ENCODE results near the gene ELANE. TPM values are rescaled to one million over a fixed set of nuclear protein-coding genes. Genes with fewer than 3 reads are reported as not detected.
A peak's percentile ranks its signal among the peaks of the same experiment; 100 is the strongest.

The ELANE gene
- total RNA-seq = not detected

DNA sequence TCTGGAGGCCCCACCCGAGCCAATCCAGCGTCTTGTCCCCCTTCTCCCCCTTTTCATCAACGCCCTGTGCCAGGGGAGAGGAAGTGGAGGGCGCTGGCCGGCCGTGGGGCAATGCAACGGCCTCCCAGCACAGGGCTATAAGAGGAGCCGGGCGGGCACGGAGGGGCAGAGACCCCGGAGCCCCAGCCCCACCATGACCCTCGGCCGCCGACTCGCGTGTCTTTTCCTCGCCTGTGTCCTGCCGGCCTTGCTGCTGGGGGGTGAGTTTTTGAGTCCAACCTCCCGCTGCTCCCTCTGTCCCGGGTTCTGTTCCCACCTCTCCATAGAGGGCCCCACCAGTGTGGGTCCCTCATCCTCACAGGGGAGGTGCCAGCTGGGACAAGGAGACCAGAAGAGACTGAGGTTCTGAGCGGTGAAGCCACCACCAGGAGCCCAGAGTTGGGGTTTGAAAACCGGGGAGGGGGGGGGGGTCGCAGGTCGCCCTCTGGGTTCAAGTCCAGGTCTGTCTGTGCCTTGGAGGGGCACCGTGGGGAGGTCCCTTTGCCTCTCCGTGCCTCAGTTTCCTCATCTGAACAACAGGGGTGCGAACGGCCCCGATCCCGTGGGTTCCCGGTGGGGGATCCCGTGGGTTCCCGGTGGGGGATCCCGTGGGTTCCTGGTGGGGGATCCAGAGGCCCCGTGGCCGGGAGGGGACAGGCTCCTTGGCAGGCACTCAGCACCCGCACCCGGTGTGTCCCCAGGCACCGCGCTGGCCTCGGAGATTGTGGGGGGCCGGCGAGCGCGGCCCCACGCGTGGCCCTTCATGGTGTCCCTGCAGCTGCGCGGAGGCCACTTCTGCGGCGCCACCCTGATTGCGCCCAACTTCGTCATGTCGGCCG, at the start of gene ELANE:
Gene ELANE (plus strand): TSS at position 168 of the 878 bp plus-strand sequence. CDS start 26 bp downstream, at position 194.
- ATAC-seq (no peak), DNase-seq (ENCODE audit: low spot score) (no peak)
- Mint-ChIP-seq H3K27ac (no peak within 1 kb of the TSS), H3K4me1 (ENCODE audit: low read depth in 2 of 2) (peaks cover 0 to under 1% of the 10 kb centered on the region in 2 donors), H3K4me3 (no peak within 1 kb of the TSS), H3K9me3 (no peaks in the 10 kb centered on the region), H3K27me3 (peaks cover 3 to 4% of the 10 kb centered on the region in 2 donors), H3K36me3 (no peaks in the 10 kb centered on the region)

DNA sequence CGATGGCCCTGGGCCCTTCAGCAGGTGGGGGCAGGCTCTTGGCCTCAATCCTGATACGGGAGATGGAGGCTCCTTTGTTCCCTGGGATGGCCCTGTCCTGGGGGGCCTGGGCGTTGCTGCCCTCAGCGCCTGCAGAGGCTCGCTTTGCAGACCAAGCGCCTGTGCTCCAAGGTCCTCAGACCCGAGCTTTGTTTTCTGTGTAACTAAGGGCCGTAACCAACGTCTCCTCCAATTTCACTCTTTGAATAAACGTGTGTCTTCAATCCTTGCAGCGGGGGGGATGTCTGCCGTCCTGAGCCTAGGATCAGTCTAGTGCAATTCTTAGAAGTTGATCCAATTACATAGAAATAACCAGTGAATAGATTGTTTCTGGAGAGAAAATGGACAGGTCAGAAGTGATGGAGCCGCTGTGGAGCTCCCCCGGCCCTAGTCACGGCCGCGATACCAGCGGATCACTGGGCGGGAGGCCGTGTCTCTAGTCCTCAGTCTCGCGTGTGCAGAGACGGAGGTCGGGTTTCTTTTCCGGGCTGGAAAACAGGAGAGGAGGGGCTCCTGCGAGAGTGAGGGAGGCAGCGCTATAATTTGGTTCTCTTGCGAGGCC, 49.5 kb upstream of the ELANE start:
- Mint-ChIP-seq H3K4me3 (peak overlapping the region; percentile 54), H3K27ac (no peak overlapping the region), H3K36me3 (peaks cover 19% of the 10 kb centered on the region), H3K9me3 (no peaks in the 10 kb centered on the region), H3K4me1 (ENCODE audit: low read depth in 2 of 2) (peaks cover 24 to 44% of the 10 kb centered on the region in 2 donors), H3K27me3 (no peaks in the 10 kb centered on the region)
- ATAC-seq = no peak
- no peak for DNase-seq (ENCODE audit: low spot score)

DNA sequence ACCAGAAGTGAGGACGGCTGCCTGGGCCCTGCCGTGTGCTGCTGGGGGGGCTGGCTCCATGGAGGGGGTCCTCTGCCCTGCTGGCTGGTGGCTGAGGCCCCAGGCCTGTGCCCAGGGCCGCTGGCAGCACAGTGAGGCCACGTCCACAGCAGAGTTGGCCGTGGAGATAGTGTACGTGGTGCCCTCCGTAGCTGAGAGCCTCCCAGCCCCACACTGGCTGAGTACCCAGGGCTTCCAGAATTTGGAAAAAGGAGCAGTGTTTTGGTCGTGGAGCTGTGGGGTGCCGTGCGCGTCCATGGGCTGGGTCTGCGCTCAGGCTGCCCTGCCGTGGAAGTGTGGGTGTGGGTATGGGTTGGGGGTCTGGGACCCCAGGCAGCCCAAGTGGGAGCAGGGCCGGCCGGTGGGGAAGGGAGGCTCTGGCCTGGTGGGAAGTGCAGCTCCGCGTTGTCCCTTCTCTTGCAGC, 49.0 kb upstream of the ELANE start:
- Mint-ChIP-seq H3K4me1 (ENCODE audit: low read depth in 2 of 2) (peaks cover 28 to 48% of the 10 kb centered on the region in 2 donors), H3K27me3 (no peaks in the 10 kb centered on the region), H3K4me3 (no peak overlapping the region), H3K36me3 (peaks cover 23% of the 10 kb centered on the region), H3K27ac (no peak overlapping the region), H3K9me3 (no peaks in the 10 kb centered on the region)
- ATAC-seq (no peak), DNase-seq (ENCODE audit: low spot score) (no peak)

DNA sequence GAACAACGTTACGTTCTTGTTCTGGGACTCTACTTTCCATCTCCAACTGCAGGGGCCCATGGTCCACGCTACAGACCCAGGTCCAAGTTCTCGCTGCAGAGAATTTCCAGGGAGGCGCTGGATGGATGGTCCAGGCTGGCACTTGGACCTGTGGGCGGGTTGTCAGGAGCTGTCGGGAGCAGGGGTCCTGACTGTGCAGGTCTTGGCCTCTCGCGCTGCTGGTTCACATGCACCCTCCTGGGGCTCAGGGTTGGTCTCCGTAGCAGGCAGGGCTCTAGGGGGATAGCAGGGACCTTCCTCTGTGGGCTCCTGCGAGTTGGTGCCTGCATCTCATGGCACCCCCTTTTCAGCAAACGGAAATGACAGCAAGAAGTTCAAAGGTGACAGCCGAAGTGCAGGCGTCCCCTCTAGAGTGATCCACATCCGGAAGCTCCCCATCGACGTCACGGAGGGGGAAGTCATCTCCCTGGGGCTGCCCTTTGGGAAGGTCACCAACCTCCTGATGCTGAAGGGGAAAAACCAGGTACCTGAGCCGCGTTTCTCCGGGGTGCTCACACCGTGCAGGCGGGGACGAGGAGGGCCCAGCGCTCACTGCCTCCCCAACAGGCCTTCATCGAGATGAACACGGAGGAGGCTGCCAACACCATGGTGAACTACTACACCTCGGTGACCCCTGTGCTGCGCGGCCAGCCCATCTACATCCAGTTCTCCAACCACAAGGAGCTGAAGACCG, 48.3 kb upstream of the ELANE start:
- Mint-ChIP-seq H3K36me3 (peaks cover 23% of the 10 kb centered on the region), H3K4me3 (peak overlapping the region; percentile 22), H3K4me1 (ENCODE audit: low read depth in 2 of 2) (peaks cover 27 to 45% of the 10 kb centered on the region in 2 donors), H3K27me3 (no peaks in the 10 kb centered on the region), H3K27ac (no peak overlapping the region), H3K9me3 (no peaks in the 10 kb centered on the region)
- DNase-seq (ENCODE audit: low spot score) = no peak
- no peak for ATAC-seq

DNA sequence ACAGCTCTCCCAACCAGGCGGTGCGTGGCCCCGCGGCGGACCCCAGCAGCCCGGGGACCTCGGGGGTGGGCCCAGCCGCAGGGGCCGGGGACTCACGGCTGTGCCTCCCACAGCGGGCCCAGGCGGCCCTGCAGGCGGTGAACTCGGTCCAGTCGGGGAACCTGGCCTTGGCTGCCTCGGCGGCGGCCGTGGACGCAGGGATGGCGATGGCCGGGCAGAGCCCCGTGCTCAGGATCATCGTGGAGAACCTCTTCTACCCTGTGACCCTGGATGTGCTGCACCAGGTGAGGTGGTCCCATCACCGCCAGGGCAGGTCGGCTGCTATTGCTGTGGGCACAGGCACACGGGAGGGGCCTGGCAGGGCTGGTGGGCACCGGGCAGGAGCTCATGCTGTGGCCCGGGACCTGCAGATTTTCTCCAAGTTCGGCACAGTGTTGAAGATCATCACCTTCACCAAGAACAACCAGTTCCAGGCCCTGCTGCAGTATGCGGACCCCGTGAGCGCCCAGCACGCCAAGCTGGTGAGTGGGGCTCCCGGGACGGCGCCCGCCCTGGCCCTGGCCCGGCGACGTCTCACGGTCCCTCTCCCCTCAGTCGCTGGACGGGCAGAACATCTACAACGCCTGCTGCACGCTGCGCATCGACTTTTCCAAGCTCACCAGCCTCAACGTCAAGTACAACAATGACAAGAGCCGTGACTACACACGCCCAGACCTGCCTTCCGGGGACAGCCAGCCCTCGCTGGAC, 47.5 kb upstream of the ELANE start:
- no peak for DNase-seq (ENCODE audit: low spot score)
- Mint-ChIP-seq H3K4me3 (no peak overlapping the region), H3K4me1 (ENCODE audit: low read depth in 2 of 2) (peaks cover 20 to 38% of the 10 kb centered on the region in 2 donors)

DNA sequence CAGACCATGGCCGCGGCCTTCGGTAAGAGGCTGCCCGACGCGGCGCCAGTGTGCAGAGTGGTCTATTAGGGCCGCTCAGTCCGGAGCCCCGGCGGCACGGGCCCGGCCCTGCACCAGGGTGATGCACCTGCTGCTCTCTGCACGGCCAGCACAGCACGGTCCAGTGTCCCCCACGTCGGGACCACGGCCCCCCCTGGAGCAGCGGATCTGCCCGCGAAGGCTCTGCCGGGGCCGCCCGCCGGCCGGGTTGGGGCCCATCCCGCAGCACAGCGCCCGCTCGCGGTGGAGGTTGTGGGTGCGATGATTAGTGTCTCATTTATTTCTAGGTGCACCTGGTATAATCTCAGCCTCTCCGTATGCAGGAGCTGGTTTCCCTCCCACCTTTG, 46.9 kb upstream of the ELANE start:
- Mint-ChIP-seq H3K4me3 (no peak overlapping the region), H3K36me3 (peaks cover 13% of the 10 kb centered on the region), H3K4me1 (ENCODE audit: low read depth in 2 of 2) (peaks cover 14 to 33% of the 10 kb centered on the region in 2 donors), H3K27me3 (no peaks in the 10 kb centered on the region), H3K9me3 (no peaks in the 10 kb centered on the region), H3K27ac (no peak overlapping the region)
- ATAC-seq (no peak), DNase-seq (ENCODE audit: low spot score) (no peak)

More for the DNA sequence above, 47.5 kb upstream of the ELANE start:
- Mint-ChIP-seq H3K36me3 (peaks cover 19% of the 10 kb centered on the region), H3K27me3 (no peaks in the 10 kb centered on the region), H3K9me3 (no peaks in the 10 kb centered on the region), H3K27ac (no peak overlapping the region)
- ATAC-seq = no peak

DNA sequence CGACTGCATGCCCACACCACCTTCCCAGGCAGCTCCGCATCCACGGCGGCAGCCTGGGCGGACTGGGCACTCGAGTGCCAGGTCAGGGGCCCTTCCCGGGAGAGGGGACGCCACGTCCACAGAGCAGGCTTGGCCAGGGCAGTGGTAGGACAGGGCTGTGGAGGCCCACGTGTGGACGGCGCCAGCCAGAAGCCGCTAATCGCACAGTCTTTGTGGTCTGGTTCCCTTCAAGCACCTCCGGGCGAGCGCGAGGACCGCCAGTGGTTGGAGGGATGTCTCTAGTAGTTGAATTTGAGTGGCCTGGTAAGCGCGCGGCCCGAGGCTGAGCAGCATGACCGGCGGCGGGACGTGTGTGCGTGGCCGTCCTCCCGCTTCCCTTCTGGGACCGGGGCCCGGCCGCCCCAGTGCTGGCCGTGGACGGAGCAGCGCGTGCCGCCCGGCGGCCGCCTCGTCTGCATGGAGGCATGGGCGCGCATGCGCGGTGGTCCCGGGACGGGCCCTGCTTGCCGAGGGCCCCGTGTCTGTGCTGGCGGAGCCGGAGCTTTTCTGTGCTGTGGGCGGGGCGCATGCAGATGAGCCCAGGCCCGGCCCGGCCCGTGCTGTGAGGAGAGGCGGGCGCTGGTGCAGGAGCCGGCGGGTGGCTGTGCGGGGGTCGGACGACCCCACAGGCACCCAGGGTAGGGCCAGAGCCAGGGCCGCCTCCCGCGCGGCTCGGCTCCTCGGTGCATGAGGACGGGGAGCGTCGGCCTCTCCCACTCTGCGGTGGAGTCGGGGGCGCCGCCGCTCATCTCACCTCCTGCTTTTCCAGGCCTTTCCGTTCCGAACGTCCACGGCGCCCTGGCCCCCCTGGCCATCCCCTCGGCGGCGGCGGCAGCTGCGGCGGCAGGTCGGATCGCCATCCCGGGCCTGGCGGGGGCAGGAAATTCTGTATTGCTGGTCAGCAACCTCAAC, 46.2 kb upstream of the ELANE start:
- ATAC-seq = peak in 1 of 2 donors; percentile 14

DNA sequence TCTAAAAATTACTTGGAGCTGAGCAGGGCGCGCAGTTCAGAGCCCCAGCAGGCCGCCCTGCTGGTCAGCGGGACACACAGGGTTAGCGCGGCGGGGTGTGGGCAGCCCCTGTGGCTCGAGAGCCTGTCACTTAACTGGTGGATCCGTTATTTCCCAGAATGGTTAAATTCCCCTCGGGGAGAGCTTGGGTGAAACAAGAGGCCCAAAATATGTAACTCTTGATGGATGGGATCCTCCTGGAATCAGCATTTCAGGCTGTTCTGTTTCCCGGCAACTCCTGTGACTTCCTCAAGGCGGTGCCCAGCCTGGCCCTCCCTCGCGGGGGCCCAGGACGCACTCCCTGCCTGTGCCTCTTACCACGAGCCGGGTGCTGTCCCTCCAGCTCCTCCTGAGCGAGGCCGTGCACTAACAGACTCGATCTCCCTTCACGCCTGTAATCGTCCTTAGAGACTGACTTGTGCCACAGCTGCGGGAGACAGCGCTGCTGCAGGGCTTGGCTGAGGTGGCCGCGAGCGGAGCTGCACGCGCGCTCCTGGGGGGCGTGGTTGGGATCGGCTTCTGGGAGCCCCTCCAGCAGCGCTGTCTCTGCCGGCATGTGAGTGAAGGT, 45.2 kb upstream of the ELANE start:
- Mint-ChIP-seq H3K27me3 (no peaks in the 10 kb centered on the region), H3K9me3 (no peaks in the 10 kb centered on the region), H3K27ac (no peak overlapping the region), H3K4me1 (ENCODE audit: low read depth in 2 of 2) (peaks cover 8 to 21% of the 10 kb centered on the region in 2 donors), H3K36me3 (peaks cover 9% of the 10 kb centered on the region), H3K4me3 (no peak overlapping the region)
- ATAC-seq = no peak
- DNase-seq (ENCODE audit: low spot score) = no peak

More for the DNA sequence above, 46.2 kb upstream of the ELANE start:
- H3K4me1 Mint-ChIP-seq (ENCODE audit: low read depth in 2 of 2) = peaks cover 8 to 28% of the 10 kb centered on the region in 2 donors
- no peaks in the 10 kb centered on the region for H3K27me3 Mint-ChIP-seq
- H3K27ac Mint-ChIP-seq = no peak overlapping the region
- H3K9me3 Mint-ChIP-seq = no peaks in the 10 kb centered on the region
- H3K4me3 Mint-ChIP-seq = no peak overlapping the region
- DNase-seq (ENCODE audit: low spot score) = no peak
- peaks cover 9% of the 10 kb centered on the region for H3K36me3 Mint-ChIP-seq

DNA sequence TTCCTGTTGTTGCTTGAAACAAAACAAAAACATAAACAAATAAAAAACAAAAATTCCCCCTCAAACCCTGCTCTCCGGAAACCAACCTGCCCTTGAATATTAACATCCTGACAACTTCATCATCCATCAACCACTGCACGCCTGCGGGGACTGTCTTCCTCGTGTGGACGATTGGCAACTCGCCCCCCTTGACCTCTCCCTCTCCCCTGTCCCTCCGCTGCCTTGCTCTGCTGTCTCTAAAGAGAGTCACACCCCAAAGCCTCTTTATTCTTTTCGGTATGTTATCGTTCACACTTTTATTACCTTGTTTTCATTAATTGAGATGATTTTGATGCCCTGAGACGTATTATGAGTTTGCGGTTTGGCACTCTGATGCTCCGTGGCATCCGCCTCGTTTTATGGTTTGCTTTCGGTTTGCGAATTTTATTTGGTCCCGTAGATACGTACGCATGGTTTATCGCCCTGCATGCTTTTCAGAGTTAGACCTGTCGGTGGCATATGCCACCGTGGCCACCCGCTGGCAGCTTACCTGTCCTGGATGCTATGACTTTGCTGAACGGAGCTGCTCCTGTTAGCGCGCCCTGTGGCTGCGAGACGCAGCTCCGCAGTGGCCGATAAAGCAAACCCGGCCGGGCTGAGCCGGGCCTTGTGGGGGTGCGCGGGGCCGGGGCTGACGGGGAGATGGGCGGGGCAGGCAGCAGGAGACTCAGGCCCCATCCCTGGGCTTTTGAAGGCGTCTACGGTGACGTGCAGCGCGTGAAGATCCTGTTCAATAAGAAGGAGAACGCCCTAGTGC, 44.3 kb upstream of the ELANE start:
- no peaks in the 10 kb centered on the region for H3K27me3 Mint-ChIP-seq
- no peak overlapping the region for H3K4me3 Mint-ChIP-seq
- H3K4me1 Mint-ChIP-seq (ENCODE audit: low read depth in 2 of 2) = peaks cover 8 to 14% of the 10 kb centered on the region in 2 donors
- peak overlapping the region in 1 of 2 donors; percentile 56 for H3K27ac Mint-ChIP-seq
- no peak for ATAC-seq
- DNase-seq (ENCODE audit: low spot score) = no peak
- peaks cover 9% of the 10 kb centered on the region for H3K36me3 Mint-ChIP-seq
- no peaks in the 10 kb centered on the region for H3K9me3 Mint-ChIP-seq

DNA sequence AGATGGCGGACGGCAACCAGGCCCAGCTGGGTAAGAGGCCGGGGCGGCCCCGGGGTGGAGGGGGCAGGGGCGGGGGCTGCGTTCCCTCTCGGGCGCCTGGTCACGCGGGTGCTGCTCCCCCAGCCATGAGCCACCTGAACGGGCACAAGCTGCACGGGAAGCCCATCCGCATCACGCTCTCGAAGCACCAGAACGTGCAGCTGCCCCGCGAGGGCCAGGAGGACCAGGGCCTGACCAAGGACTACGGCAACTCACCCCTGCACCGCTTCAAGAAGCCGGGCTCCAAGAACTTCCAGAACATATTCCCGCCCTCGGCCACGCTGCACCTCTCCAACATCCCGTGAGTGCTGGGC, 43.7 kb upstream of the ELANE start:
- Mint-ChIP-seq H3K27me3 (no peaks in the 10 kb centered on the region), H3K36me3 (peaks cover 9% of the 10 kb centered on the region), H3K4me3 (no peak overlapping the region), H3K27ac (no peak overlapping the region), H3K9me3 (no peaks in the 10 kb centered on the region), H3K4me1 (ENCODE audit: low read depth in 2 of 2) (peaks cover 8 to 11% of the 10 kb centered on the region in 2 donors)
- ATAC-seq (no peak), DNase-seq (ENCODE audit: low spot score) (no peak)

DNA sequence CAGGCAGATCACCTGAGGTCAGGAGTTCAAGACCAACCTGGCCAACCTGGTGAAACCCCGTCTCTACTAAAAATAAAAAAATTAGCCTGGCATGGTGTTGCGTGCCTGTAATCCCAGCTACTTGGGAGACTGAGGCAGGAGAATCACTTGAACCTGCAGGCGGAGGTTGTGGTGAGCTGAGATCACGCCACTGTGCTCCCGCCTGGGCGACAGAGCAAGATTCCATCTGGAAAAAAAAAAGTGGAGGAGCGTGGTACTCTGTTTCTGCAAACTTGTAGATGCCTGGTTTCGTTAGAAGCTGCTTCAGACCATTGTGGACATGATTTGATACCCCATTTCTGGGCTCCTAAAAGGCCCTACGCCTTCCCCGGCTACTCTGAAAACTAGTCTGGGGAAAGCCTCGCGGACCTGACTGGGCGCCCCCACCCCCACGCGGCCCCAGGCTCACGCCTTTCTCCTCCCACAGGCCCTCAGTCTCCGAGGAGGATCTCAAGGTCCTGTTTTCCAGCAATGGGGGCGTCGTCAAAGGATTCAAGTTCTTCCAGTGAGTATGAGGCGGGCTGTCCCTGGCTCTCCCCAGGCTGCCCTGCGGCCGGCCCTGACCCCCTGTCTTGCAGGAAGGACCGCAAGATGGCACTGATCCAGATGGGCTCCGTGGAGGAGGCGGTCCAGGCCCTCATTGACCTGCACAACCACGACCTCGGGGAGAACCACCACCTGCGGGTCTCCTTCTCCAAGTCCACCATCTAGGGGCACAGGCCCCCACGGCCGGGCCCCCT, 41.8 kb upstream of the ELANE start:
- H3K36me3 Mint-ChIP-seq = peaks cover 9% of the 10 kb centered on the region
- DNase-seq (ENCODE audit: low spot score) (no peak), ATAC-seq (no peak)
- H3K27me3 Mint-ChIP-seq = no peaks in the 10 kb centered on the region
- H3K4me3 Mint-ChIP-seq = no peak overlapping the region
- H3K27ac Mint-ChIP-seq = no peak overlapping the region
- H3K4me1 Mint-ChIP-seq (ENCODE audit: low read depth in 2 of 2) = peaks cover 8 to 11% of the 10 kb centered on the region in 2 donors
- H3K9me3 Mint-ChIP-seq = no peaks in the 10 kb centered on the region
